GM23248 (cell line): ENCODE data around the gene ANXA8L1.
"Not testable (repeated sequence)": the region's sequence is repeated elsewhere in the genome, so short reads cannot be mapped to it uniquely, and the experiment has no call there.

Experiments
- EZH2 ChIP-seq: fragments of 200-600 bp; sonication (generic); IDR thresholded peaks from 2 replicates; pipeline ENCODE4 v1.6.1; 2018; ENCODE audit warnings: antibody characterized with exemption, mild to moderate bottlenecking; ENCODE audit not compliant: insufficient read depth, poor library complexity, severe bottlenecking
- EZH2phosphoT487 ChIP-seq: fragments of 200-600 bp; sonication (generic); IDR thresholded peaks from 2 replicates; pipeline ENCODE4 v1.6.1; 2018; ENCODE audit warnings: antibody characterized with exemption, moderate library complexity, mild to moderate bottlenecking, low read depth; ENCODE audit not compliant: insufficient read depth

DNA sequence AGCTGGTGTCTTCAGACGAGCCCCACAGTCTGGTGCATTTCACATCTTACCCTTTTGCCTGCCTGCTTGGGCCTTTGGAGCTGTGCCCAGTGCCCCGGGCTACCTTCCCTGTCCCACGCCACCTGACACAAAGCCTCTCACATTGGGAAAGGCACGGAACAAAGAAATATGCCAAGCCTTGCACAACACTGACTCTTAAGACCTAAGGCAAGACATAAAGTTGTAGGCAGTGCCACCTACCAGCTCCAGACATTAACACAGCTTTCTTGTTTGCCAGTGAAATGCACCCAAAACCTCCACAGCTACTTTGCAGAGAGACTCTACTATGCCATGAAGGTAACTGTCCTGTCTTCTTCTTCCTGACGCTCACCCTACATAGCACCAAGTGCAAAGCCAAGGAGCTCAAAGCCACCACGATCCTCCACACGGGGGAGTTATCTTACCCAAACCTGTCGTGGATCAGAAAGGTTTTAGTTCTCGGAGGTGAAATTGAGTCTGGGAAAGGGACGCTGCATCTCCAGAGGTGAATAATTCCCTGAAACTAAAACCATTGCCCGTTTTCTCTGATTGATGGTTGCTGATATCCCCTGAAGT is 11.8 kb downstream of the ANXA8L1 start:
- TF ChIP-seq EZH2, EZH2phosphoT487: not testable (repeated sequence)
